Nephron (organoid): ENCODE results near the gene LRRN4CL.
"Not testable (repeated sequence)": the region's sequence is repeated elsewhere in the genome, so short reads cannot be mapped to it uniquely, and the experiment has no call there.

Source experiments
- H3K27ac Mint-ChIP-seq, 3 experiments: 2 replicates each; pipeline ENCODE4 v1.8.0; 2020; ENCODE audit warnings: mixed read lengths in 3 of 3, mild to moderate bottlenecking in 2 of 3, moderate library complexity in 1 of 3
- H3K27me3 Mint-ChIP-seq: 2 replicates; pipeline ENCODE4 v1.8.0; 2021; ENCODE audit warnings: low read depth, mild to moderate bottlenecking, moderate library complexity, mixed read lengths
- H3K36me3 Mint-ChIP-seq: 2 replicates; pipeline ENCODE4 v1.8.0; 2020; ENCODE audit warnings: low read depth, mixed read lengths
- H3K4me1 Mint-ChIP-seq: 2 replicates; pipeline ENCODE4 v1.8.0; 2020; ENCODE audit warnings: mixed read lengths
- H3K4me3 Mint-ChIP-seq, 3 experiments: 2 replicates each; pipeline ENCODE4 v1.8.0; 2020; ENCODE audit warnings: mild to moderate bottlenecking in 3 of 3, mixed read lengths in 3 of 3, moderate library complexity in 2 of 3
- H3K9me3 Mint-ChIP-seq: 2 replicates; pipeline ENCODE4 v1.8.0; 2020; ENCODE audit warnings: mixed read lengths
- CTCF ChIP-seq, 3 experiments: fragments of 200-600 bp; sonication (generic); IDR thresholded peaks; one replicate each; pipeline ENCODE4 v1.5.0; 2021; ENCODE audit warnings: antibody characterized with exemption in 3 of 3; ENCODE audit not compliant: unreplicated experiment in 3 of 3

Gene LRRN4CL

GRCh38 chr11:62676698-62677097 lies 12.6 kb downstream of the LRRN4CL start:
- Mint-ChIP-seq H3K27ac (peak overlapping the region in 2 of 3 experiments; percentile 33 to 53), H3K9me3 (no peaks in the 10 kb centered on the region), H3K4me3 (peak overlapping the region; percentile 90 to 94 (median 92)), H3K36me3 (peaks cover 30% of the 10 kb centered on the region), H3K4me1 (peaks cover 37% of the 10 kb centered on the region), H3K27me3 (no peaks in the 10 kb centered on the region)
- TF ChIP-seq CTCF (IDR thresholded peaks at IDR 0.05; ENCODE audit: unreplicated experiment in 3 of 3) = no peak

- Mint-ChIP-seq H3K4me1 (peaks cover 40% of the 10 kb centered on the region), H3K4me3 (peak overlapping the region; percentile 20 to 71 (median 69)), H3K36me3 (peaks cover 34% of the 10 kb centered on the region)
- H3K27ac Mint-ChIP-seq, H3K9me3 Mint-ChIP-seq, H3K27me3 Mint-ChIP-seq: not testable (repeated sequence)
These were observed 13.9 kb downstream of the LRRN4CL start for GRCh38 chr11:62675415-62675814.

- Mint-ChIP-seq H3K4me3 (peak overlapping the region; percentile 98 to 100 (median 100)), H3K27me3 (no peaks in the 10 kb centered on the region), H3K36me3 (peaks cover 38% of the 10 kb centered on the region), H3K27ac (peak overlapping the region in 1 of 3 experiments; percentile 99), H3K9me3 (no peaks in the 10 kb centered on the region), H3K4me1 (peaks cover 36% of the 10 kb centered on the region)
- TF ChIP-seq CTCF (IDR thresholded peaks at IDR 0.05; ENCODE audit: unreplicated experiment in 3 of 3) = no peak
These were observed 16.2 kb downstream of the LRRN4CL start for GRCh38 chr11:62673196-62673525.

GRCh38 chr11:62671608-62672389 lies 17.5 kb downstream of the LRRN4CL start, which contains the start of the genes LBHD1 and UQCC3:
Gene LBHD1 (minus strand): TSS chr11:62672267. CDS start chr11:62670031, 2,236 bp downstream.
Gene UQCC3 (plus strand): TSS chr11:62671673. CDS start chr11:62671746, 73 bp downstream.
- H3K4me3 Mint-ChIP-seq = peak within 1 kb of the TSS; percentile 98 to 100 (median 100)
- no peaks in the 10 kb centered on the region for H3K9me3 Mint-ChIP-seq
- H3K27ac Mint-ChIP-seq = peak within 1 kb of the TSS; percentile 98 to 99 (median 99)
- peaks cover 30% of the 10 kb centered on the region for H3K4me1 Mint-ChIP-seq
- H3K36me3 Mint-ChIP-seq = peaks cover 31% of the 10 kb centered on the region
- no peak for TF ChIP-seq CTCF (IDR thresholded peaks at IDR 0.05; ENCODE audit: unreplicated experiment in 3 of 3)
- H3K27me3 Mint-ChIP-seq = no peaks in the 10 kb centered on the region

GRCh38 chr11:62671236-62671607 lies 18.1 kb downstream of the LRRN4CL start:
- Mint-ChIP-seq H3K27me3 (no peaks in the 10 kb centered on the region), H3K9me3 (no peaks in the 10 kb centered on the region)
- no peak for TF ChIP-seq CTCF (IDR thresholded peaks at IDR 0.05; ENCODE audit: unreplicated experiment in 3 of 3)

GRCh38 chr11:62669420-62670161 lies 19.7 kb downstream of the LRRN4CL start:
- Mint-ChIP-seq H3K4me3 (peak overlapping the region; percentile 98 to 100 (median 100)), H3K4me1 (peaks cover 35% of the 10 kb centered on the region), H3K9me3 (no peaks in the 10 kb centered on the region), H3K27ac (peak overlapping the region; percentile 51 to 99 (median 98)), H3K27me3 (no peaks in the 10 kb centered on the region), H3K36me3 (peaks cover 19% of the 10 kb centered on the region)
- TF ChIP-seq CTCF (IDR thresholded peaks at IDR 0.05; ENCODE audit: unreplicated experiment in 3 of 3) = no peak

More at GRCh38 chr11:62671236-62671607, 18.1 kb downstream of the LRRN4CL start:
- H3K27ac Mint-ChIP-seq = peak overlapping the region; percentile 98 to 99 (median 99)
- H3K4me3 Mint-ChIP-seq = peak overlapping the region; percentile 98 to 100 (median 100)
- peaks cover 35% of the 10 kb centered on the region for H3K4me1 Mint-ChIP-seq
- peaks cover 28% of the 10 kb centered on the region for H3K36me3 Mint-ChIP-seq
